AML-193 (cell line): ENCODE measurements around the gene TOMM70.

Experiments used
- DNase-seq, 2 experiments: peaks; one replicate each; lab custom pipeline; 2025; lab: John Stamatoyannopoulos, UW

The TOMM70 gene

GRCh38 chr3:100411091-100411982 lies 10.4 kb upstream of the TOMM70 start:
- no peak for DNase-seq

- DNase-seq = no peak
These were observed 7.2 kb upstream of the TOMM70 start for GRCh38 chr3:100407977-100408532.

DNA sequence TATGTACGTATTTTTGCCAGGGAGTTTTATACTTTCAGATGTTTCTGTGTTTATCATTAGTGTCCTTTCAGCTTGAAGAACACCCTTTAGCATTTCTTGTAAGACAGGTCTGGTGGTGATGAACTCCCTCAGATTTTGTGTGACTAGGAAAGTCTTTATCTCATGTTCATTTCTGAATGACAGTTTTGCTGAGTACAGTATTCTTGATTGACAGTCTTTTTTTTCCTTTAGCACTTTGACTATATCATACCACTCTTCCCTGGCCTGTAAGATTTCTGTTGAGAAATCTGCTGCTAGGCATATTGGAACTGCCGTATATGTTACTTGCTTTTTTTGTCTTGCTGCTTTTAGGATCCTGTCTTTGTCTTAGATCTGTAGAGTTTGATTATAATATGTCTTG lies 6.3 kb upstream of the TOMM70 start:
- DNase-seq = no peak

- no peak for DNase-seq
These were observed 3.3 kb upstream of the TOMM70 start for GRCh38 chr3:100404250-100404548.

DNA sequence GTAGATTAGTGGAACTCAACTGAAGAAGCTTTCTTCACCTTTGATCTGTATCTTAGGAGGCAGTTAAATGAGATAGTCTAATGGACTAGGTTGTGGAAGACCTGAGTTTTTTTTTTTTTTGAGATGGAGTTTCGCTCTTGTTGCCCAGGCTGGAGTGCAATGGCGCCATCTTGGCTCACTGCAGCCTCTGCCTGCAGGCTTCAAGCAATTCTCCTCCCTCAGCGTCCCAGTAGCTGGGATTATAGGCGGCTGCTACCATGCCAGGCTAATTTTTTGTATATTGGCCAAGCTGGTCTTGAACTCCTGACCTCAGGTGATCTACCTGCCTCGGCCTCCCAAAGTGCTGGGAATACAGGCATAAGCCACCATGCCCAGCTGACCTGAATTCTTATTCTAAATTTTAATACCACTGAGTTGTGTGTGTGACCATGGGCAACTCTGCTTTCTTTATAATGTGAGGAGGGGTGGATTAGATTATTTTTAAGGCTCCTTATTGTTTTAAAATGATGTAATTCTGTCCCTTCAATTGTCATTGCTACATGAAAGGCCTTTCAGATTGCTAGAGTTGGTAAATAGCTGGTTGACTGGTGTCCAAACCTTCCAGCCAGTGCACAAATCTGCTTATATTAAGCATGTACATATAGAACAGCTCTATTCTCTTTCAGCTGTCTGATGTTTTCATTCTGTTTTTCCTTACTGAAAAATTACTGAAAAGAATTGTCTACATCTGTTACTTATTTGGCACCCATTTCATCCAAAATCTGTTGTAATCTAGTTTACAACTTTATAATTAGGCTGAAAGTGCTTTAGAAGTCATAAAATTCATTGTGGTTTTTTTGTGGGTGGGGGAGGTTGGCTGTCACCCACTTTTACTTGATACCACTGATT lies 2.7 kb upstream of the TOMM70 start:
- DNase-seq = peak in 1 of 2 experiments; percentile 27

DNA sequence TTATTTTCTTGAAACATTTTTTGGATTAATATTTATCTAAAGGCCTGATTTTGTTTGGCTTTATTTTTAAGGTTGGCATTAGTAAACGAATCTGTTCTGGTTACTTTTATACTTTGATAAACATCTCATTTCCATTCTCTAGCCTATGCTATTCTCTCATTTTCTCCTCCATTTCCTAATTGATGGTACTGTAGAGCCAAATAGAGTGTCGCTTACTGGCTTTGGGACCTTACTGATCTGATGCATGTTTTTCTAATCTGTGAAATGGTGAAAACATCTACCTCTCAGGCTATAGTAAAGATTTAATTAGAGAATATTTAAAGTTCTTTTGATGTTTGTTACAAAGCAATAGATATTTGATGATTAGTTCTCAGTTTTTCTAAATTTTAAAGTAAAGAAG lies 2.0 kb upstream of the TOMM70 start:
- DNase-seq = no peak

- peak; percentile 70 to 77 for DNase-seq
These were observed 1.4 kb upstream of the TOMM70 start for GRCh38 chr3:100402256-100402655.

DNA sequence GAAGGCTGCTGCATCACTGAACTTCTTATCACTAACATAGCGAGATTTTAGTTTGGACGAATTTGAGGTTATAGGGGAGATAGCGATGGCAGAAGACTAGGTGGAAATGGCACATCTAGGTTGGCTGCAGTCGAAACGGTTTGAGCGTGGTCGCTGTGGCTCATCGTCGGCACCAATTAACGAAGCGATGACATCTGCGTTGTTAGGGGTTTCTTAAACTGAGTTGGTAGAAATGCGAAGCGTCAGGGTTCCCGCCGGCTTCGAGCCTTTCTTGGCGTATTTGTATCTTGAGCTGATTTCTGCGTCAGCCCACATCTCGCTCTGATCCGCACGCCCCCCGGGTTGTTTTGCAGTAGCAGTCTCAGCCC lies 769 bp upstream of the TOMM70 start:
- peak; percentile 54 to 55 for DNase-seq

GRCh38 chr3:100400419-100400779 lies 490 bp downstream of the TOMM70 start:
- DNase-seq = no peak

DNA sequence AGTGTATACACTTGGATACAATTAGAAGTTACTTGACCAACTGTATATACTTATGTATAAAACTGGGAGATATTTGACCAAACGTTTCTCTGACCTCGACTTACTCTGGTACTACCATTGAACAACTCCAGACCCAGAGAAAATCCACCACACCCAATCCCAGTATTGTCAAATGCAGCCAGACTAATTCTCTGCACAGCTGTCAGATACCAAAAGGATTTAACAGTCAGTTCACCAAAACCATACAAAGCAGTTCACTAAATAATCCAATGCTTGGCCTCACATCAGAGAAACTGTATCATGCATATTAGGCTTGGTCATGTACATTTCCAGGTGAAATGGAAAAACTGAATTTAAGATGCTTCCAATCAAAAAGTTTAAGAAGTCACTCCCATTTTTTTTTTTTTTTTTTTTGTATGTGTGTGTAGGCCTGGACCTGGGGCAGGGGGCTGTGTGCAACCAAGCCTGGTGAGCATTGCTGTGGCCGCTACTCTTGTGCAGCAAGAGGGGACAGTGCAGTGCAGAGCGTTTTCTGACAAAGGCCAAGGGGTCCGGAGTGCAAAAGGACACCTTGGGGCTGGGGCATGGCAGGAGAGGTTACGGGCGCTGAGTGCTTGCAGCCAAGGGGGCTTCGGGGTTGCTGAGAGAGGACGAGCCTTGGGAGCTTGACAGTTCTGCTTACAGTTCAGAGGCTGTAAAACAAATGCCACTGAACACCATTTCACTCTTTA lies 1.4 kb downstream of the TOMM70 start:
- no peak for DNase-seq

- DNase-seq = no peak
These were observed 3.9 kb downstream of the TOMM70 start for GRCh38 chr3:100396967-100397366.

DNA sequence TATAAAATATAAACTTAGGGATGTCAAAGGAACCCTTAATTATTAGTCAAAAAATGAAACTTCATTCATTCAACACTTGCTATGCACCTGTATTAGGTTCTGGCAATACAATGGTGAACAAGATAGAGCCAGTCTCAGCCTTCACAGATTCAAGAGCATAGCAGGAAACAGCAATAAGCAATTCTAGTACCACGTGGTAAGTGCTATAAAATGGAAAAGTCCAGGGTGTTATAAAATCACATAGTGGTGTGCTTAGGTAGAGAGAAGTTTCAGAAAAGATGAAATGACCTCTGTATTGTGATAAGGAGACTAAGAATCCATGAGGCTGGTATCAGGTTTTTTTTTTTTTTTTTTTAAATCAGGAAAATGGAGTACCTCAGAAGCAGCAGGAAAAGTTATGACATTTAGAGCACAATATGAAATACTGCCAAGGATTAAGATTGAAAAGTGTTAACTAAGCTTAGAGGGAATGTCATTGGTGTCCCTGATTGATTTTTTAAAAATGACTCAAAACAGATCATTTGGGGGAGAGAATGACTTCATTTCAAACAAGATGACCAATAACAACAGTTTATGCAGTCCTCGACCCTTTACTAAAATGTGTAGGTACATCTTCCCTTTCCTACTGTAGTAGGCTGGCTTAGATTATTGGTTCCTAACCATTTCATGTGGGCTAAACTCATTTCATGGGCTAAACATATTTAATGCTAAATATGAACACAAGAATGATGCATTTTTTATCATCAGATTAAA lies 5.0 kb downstream of the TOMM70 start:
- DNase-seq = no peak

DNA sequence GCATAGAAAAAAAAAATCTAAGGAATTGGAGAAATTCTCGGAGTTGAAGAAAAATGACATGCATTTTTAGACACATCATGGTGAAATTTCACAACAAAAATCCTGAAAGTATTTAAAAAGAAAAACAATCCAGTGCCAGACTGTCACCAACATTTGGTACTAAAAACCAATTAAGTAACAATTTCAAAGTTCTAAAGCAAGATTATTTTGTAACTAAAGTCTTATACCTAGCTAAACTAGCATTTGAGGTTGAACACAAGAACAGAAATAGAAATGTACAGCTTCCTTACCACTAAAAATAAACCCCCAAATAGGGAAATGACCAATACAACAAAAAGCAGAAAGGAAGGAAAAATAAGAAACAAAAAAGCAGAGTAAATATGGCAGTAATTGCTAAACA lies 11.9 kb downstream of the TOMM70 start:
- DNase-seq = no peak

- DNase-seq = no peak
These were observed 14.3 kb downstream of the TOMM70 start for GRCh38 chr3:100386437-100387074.

DNA sequence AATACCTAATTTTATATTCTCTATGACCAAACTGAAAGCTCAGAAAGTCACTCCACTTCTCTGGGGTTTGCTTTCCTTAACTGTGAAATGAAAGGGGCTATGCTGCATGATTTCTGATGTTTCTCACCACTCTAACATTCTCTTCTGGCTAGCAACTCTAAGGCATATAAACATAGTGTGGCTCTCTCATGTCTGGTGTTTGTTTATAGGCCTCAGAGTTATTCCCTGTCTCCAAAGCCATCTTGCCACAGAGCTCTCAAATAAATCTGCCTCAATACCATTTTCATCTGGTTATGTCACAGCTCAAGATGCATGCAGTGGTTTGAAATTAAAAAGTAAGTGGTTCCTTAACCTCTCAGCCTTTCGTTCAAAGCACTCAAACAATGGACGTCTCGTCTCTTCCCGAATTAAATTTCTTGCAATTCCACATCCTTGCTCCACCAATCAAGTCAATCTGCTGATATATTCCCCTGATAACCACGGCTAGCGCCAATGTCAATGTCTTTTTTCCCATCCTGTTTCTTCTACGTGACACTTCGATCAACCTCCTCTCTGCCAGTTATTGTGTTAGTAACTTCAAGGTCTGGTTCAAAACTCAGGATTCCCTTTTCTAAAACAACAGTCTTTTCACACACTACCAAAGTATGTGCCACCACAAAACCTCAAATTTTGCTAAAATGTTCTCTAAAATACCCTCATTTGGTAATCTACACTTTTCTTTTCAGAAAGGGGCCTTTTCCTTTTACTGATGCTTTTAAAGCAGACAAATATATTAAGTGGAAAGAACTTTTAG lies 16.0 kb downstream of the TOMM70 start:
- DNase-seq = no peak

DNA sequence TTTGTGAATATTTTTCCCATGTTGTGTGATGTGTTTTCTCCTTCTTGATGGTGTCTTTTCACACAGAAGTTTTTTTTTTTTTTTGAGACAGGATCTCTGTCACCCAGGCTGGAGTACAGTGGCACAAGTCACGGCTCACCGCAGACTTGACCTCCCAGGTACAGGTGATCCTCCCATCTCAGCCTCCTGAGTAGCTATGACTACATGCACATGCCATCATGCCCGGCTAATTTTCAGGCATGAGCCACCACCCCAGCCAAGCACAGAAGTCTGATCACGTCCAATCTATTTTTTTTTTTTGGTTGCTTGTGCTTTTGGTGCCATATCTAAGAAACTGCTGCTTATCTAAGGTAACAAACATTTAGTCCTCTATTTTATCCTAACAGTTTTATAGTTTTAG lies 24.6 kb downstream of the TOMM70 start:
- DNase-seq = no peak

- DNase-seq = no peak
These were observed 26.4 kb downstream of the TOMM70 start for GRCh38 chr3:100374521-100374920.

- no peak for DNase-seq
These were observed 30.1 kb downstream of the TOMM70 start for GRCh38 chr3:100370756-100371155.

DNA sequence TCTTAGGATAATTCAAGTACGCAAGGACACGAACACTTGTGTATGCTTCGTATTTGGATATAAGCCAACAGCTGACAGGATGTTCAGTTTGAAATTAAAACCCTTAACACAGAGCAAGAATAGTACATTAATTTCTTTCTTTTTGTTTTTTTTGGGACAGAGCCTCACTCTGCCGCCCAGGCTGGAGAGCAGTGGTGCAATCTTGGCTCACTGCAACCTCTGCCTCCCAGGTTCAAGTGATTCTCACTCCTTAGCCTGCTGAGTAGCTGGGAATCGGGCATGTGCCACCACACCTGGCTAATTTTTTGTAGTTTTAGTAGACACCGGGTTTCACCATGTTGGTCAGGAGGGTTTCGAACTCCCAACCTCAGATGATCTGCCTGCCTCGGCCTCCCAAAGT lies 32.4 kb downstream of the TOMM70 start:
- no peak for DNase-seq

DNA sequence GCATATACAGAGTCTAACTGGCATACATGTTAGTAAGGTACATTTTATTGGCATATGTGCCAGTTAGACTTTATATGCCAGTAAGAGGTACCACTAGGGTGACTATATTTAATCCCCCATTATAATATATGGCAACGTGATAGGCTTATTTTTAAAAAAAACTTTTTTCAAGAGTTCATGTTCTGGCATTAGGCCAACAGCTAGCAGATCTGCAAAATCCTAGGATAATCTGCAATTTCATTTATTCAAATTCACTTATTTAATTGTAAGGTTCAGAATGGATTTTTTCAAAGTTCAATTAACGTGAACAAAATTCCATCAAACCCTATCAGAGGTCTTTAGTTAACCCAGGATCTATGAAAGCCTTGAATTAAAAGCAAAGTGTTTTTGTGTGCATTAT lies 34.5 kb downstream of the TOMM70 start:
- DNase-seq = no peak
